KMS-11 (cell line): Measurements from ENCODE around the gene SMAD3.

Source experiments
- H2AFZ ChIP-seq: fragments of 200-600 bp; sonication (generic); 2 replicates; pipeline ENCODE4 v1.6.1; 2016; ENCODE audit warnings: antibody characterized with exemption, mixed run types, low read depth
- H3K27ac ChIP-seq: fragments of 200-600 bp; sonication (generic); 2 replicates; pipeline ENCODE4 v1.6.1; 2016; ENCODE audit warnings: mild to moderate bottlenecking, mixed run types
- H3K27me3 ChIP-seq: fragments of 200-600 bp; sonication (generic); 2 replicates; pipeline ENCODE4 v1.6.1; 2017; ENCODE audit warnings: mild to moderate bottlenecking, low read depth, mixed run types, moderate library complexity; ENCODE audit not compliant: insufficient read depth
- H3K36me3 ChIP-seq: fragments of 200-600 bp; sonication (generic); 2 replicates; pipeline ENCODE4 v1.6.1; 2017; ENCODE audit warnings: mild to moderate bottlenecking, mixed run types; ENCODE audit not compliant: insufficient read depth
- H3K4me1 ChIP-seq: fragments of 200-600 bp; sonication (generic); 2 replicates; pipeline ENCODE4 v1.6.1; 2016; ENCODE audit warnings: mild to moderate bottlenecking, low read depth, mixed run types; ENCODE audit not compliant: poor library complexity, severe bottlenecking
- H3K4me2 ChIP-seq: fragments of 200-600 bp; sonication (generic); 2 replicates; pipeline ENCODE4 v1.7.0; 2016; ENCODE audit warnings: mild to moderate bottlenecking, mixed run types
- H3K4me3 ChIP-seq: fragments of 200-600 bp; sonication (generic); IDR thresholded peaks from 2 replicates; pipeline ENCODE4 v1.6.1; 2017; ENCODE audit warnings: low read depth, low read length, mixed read lengths; ENCODE audit not compliant: insufficient read depth
- H3K79me2 ChIP-seq: fragments of 200-600 bp; sonication (generic); 2 replicates; pipeline ENCODE4 v1.6.1; 2016; ENCODE audit warnings: low read depth, mixed run types; ENCODE audit not compliant: insufficient read depth
- H3K9ac ChIP-seq: fragments of 200-600 bp; sonication (generic); 2 replicates; pipeline ENCODE4 v1.6.1; 2016; ENCODE audit warnings: mild to moderate bottlenecking, mixed run types
- H4K20me1 ChIP-seq: fragments of 200-600 bp; sonication (generic); 2 replicates; pipeline ENCODE4 v1.6.1; 2016; ENCODE audit warnings: mild to moderate bottlenecking, mixed run types; ENCODE audit not compliant: insufficient read depth
- TF ChIP-seq, protein P1 (sequence below): fragments of 200-600 bp; sonication (generic); conservative IDR thresholded peaks from 2 replicates; pipeline ENCODE4 v1.6.1; 2017; ENCODE audit warnings: low read depth, mild to moderate bottlenecking, antibody characterized with exemption, low read length, moderate library complexity, mixed read lengths

The SMAD3 gene

DNA sequence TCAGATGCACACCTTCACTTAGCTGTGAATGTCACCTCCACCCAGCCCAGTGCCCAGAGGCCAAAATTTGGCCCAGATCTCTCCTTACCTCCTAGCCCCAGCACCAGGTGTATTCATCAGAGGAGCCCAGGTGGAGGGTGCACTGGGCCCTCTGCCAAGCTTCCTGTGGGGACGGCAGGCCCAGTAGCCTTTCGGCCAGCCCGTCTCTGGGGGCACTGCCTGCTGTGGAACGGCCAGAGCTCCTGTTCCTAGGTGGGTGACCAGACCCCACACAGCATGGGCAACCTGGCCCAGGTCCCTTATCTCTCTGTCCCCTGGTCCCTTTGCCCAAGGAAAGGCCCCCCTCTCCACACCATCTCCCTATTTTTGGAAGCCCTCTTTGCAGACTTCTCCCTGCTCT is 121.3 kb downstream of the SMAD3 start:
- Histone ChIP-seq H3K4me2 (peak overlapping the region; percentile 59), H3K27ac (no peak overlapping the region), H3K4me1 (peaks cover 28% of the 10 kb centered on the region)

GRCh38 chr15:67187351-67187854 is 122.0 kb downstream of the SMAD3 start:
- no peaks in the 10 kb centered on the region for H3K36me3 ChIP-seq
- no peak overlapping the region for H3K9ac ChIP-seq
- H3K27ac ChIP-seq: no peak overlapping the region
- peaks cover 28% of the 10 kb centered on the region for H3K4me1 ChIP-seq
- H3K4me3 ChIP-seq: no peak overlapping the region
- H2AFZ ChIP-seq: no peak overlapping the region
- H3K27me3 ChIP-seq: no peaks in the 10 kb centered on the region
- H3K4me2 ChIP-seq: no peak overlapping the region
- H4K20me1 ChIP-seq: no peaks in the 10 kb centered on the region
- TF ChIP-seq, protein P1, sequence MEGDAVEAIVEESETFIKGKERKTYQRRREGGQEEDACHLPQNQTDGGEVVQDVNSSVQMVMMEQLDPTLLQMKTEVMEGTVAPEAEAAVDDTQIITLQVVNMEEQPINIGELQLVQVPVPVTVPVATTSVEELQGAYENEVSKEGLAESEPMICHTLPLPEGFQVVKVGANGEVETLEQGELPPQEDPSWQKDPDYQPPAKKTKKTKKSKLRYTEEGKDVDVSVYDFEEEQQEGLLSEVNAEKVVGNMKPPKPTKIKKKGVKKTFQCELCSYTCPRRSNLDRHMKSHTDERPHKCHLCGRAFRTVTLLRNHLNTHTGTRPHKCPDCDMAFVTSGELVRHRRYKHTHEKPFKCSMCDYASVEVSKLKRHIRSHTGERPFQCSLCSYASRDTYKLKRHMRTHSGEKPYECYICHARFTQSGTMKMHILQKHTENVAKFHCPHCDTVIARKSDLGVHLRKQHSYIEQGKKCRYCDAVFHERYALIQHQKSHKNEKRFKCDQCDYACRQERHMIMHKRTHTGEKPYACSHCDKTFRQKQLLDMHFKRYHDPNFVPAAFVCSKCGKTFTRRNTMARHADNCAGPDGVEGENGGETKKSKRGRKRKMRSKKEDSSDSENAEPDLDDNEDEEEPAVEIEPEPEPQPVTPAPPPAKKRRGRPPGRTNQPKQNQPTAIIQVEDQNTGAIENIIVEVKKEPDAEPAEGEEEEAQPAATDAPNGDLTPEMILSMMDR: no peak
- H3K79me2 ChIP-seq: no peaks in the 10 kb centered on the region

More for the DNA sequence above, 121.3 kb downstream of the SMAD3 start:
- Histone ChIP-seq H3K27me3 (no peaks in the 10 kb centered on the region), H3K36me3 (no peaks in the 10 kb centered on the region), H4K20me1 (no peaks in the 10 kb centered on the region), H3K79me2 (no peaks in the 10 kb centered on the region), H3K9ac (no peak overlapping the region), H2AFZ (no peak overlapping the region), H3K4me3 (no peak overlapping the region)
- TF ChIP-seq, protein P1: no peak

DNA sequence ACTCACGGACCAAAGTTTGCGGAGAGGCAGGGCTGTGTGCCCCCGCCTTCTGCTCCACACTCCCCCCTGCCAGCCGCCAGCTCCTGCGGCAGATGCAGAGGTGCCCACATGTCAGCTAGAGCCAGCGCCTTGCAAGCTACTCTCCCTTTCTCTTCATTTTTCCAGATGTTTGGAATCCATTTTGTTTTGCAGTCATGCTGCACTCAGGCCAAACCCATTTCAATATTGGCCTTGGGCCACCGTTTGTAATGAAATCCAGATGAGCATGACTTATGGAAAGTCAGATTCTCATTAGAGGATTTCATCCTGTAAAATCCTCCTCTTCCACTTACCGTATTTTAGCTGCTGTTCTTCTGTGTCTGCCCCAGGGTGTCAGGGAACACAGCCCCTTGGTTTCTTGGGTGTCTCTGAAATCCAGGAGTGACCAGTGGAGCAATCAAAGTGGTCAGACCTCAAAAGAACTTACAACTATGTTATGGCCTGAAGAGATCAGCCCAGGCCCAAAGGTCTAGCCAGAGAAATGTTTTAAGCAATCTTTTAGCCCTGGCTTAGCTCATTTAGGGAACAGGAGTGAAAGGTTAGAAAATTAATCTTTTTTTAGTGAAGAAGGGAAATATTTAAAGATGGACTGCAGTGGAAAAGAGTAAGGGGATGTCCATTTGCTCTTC is 123.3 kb downstream of the SMAD3 start:
- TF ChIP-seq, protein P1: no peak
- no peak overlapping the region for H3K4me3 ChIP-seq
- H2AFZ ChIP-seq: no peak overlapping the region
- no peak overlapping the region for H3K9ac ChIP-seq
- H3K27me3 ChIP-seq: no peaks in the 10 kb centered on the region
- no peaks in the 10 kb centered on the region for H4K20me1 ChIP-seq
- no peaks in the 10 kb centered on the region for H3K79me2 ChIP-seq
- H3K4me1 ChIP-seq: peaks cover 28% of the 10 kb centered on the region
- H3K36me3 ChIP-seq: no peaks in the 10 kb centered on the region
- no peak overlapping the region for H3K27ac ChIP-seq
- no peak overlapping the region for H3K4me2 ChIP-seq

- no peak overlapping the region for H3K4me2 ChIP-seq
- H2AFZ ChIP-seq: no peak overlapping the region
- no peak overlapping the region for H3K4me3 ChIP-seq
- no peaks in the 10 kb centered on the region for H4K20me1 ChIP-seq
- peaks cover 28% of the 10 kb centered on the region for H3K4me1 ChIP-seq
- TF ChIP-seq, protein P1: no peak
- H3K27ac ChIP-seq: no peak overlapping the region
- no peaks in the 10 kb centered on the region for H3K79me2 ChIP-seq
- no peak overlapping the region for H3K9ac ChIP-seq
- no peaks in the 10 kb centered on the region for H3K27me3 ChIP-seq
- H3K36me3 ChIP-seq: no peaks in the 10 kb centered on the region
These were observed 124.1 kb downstream of the SMAD3 start for GRCh38 chr15:67189326-67190051.
